HG03025 (cell line): ENCODE data around the gene REM1.
"Not testable (repeated sequence)": the region's sequence is repeated elsewhere in the genome, so short reads cannot be mapped to it uniquely, and the experiment has no call there.

Experiments
- ATAC-seq: cut with Tn5 transposase; IDR thresholded peaks from one replicate; pipeline ENCODE4 v1.9.1; 2021; ENCODE audit warnings: mild to moderate bottlenecking, moderate library complexity; ENCODE audit not compliant: unreplicated experiment, low FRiP score

REM1 gene

DNA sequence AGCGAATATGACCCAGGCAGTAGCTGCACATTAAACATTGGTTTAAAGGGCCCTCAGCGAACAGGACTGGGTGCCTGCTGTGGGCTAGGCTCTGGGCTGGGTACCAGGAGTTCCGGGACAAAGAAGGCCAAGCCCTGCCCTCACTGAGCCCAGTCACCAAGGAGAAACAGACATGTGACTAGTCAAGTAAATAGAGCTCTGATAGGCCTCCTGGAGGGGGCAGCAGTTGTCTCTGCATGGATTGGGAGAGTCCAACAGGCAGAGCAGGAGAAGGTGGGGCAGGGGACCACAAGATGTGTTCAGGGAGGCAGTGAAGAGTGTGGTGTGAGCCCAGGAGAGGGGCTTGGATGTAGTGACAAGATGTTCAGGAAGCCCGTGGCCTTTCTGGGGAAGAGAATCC, 42.3 kb downstream of the REM1 start:
- no peak for ATAC-seq

DNA sequence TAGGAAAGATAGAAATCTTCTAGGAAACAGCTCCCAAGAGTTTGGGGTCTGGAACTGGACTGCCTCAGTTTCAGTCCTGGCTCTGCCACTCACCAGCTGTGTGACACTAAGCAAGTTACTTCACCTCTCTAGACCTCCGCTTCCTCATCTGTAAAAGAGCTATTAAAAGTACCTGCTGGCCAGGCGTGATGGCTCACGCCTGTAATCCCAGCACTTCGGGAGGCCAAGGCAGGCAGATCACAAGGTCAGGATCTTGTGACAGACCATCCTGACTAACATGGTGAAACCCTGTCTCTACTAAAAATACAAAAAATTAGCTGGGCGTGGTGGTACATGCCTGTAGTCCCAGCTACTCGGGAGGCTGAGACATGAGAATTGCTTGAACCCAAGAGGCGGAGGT, 46.2 kb downstream of the REM1 start:
- ATAC-seq, result not testable (repeated sequence)

DNA sequence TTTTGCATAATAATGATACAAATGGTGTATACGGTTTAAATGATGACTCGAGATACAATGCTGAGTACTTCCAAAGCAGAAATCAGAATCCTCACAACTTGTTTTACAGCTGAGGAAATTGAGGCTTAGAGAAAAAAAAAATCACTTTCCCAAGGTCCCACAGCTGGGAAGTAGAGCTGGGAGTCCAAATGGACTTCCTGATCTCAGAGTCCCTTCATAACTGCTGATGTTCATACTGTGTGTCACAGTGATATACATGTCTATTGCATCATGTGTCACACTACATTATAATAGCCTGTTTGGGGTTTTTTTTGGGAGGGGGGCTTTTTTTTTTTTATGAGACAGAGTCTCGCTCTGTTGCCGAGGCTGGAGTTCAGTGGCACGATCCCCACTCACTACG, 47.6 kb downstream of the REM1 start:
- ATAC-seq, result no peak

DNA sequence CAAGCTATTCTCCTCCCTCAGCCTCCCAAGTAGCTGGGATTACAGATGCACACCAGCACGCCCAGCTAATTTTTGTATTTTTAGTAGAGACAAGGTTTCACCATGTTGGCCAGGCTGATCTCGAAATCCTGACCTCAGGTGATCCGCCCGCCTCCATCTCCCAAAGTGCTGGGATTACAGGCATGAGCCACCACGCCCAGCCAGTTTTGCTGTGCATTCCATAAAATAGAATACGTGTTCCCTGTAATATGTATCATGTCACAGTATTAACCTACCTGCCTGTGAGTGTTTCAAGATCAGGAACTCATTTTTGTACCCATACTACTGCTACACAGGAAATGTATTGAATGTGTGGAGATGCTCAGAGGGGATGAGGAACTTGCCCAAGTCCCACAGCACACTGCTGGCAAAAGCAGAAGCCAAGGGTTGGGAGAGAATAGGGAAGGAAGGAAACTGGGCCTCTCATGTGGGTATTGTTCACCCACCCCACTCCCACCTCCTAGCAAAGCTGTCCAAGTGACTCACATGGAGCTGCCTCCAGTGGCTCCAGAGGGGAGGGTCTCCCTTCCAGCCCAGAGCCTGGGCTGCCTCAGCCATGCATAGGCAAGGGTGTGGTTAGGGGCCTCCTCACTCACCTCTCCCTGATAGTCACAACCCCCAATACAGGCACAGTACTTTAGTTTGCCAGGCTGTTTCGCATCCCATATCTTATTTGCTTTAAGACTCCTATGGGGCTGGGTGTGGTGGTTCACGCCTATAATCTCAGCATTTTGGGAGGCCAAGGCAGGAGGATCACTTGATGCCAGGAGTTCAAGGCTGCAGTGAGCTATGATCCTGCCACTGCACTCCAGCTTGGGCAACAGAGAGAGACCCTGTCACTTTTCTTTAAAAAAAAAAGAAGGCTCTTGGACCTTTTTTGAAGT, 48.5 kb downstream of the REM1 start:
- no peak for ATAC-seq

DNA sequence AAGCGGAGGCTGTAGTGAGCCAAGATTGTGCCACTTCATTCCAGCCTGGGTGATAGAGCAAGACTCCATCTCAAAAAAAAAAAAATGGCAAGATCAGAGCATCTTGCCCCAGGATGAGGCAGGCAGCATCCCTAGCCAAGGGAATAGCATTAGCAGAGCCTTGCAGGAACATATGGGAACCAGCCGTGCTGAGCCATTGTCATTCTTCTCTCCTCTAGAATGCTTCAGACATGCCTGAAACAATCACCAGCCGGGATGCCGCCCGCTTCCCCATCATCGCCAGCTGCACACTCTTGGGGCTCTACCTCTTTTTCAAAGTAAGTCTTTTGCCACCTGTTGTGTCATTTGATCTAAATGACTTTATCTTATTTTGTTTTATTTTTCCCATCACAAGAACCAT, 52.2 kb downstream of the REM1 start:
- ATAC-seq, result no peak
